Activated naive CD4-positive, alpha-beta T cell treated with anti-CD3 and anti-CD28 coated beads, Interleukin-2, amount 10 ng/mL, durations not matched to agents 7 days and 5 days (primary cell): ENCODE results near the gene USP28.
"Not testable (repeated sequence)": the region's sequence is repeated elsewhere in the genome, so short reads cannot be mapped to it uniquely, and the experiment has no call there.

Experiments used
- CTCF ChIA-PET: fragments of 350-600 bp; sonication (Branson Sonifier 250); formaldehyde crosslinking; loops from one replicate; lab custom pipeline; 2021; ENCODE audit warnings: antibody characterized with exemption; lab: Charles Lee
- DNase-seq: peaks from one replicate; pipeline ENCODE4 v3.0.0-alpha.2; 2020
- H3K27ac Mint-ChIP-seq: one replicate; pipeline ENCODE4 v1.8.0; 2021; ENCODE audit warnings: mild to moderate bottlenecking, moderate library complexity, mixed read lengths
- H3K27me3 Mint-ChIP-seq: one replicate; pipeline ENCODE4 v1.8.0; 2021; ENCODE audit warnings: mild to moderate bottlenecking, mixed read lengths
- H3K36me3 Mint-ChIP-seq: one replicate; pipeline ENCODE4 v1.8.0; 2021; ENCODE audit warnings: mixed read lengths
- H3K4me1 Mint-ChIP-seq: one replicate; pipeline ENCODE4 v1.8.0; 2021; ENCODE audit warnings: mixed read lengths
- H3K4me3 Mint-ChIP-seq: one replicate; pipeline ENCODE4 v1.8.0; 2021; ENCODE audit warnings: mild to moderate bottlenecking, moderate library complexity, mixed read lengths
- H3K9me3 Mint-ChIP-seq: one replicate; pipeline ENCODE4 v1.8.0; 2021; ENCODE audit warnings: mixed read lengths

USP28 gene

GRCh38 chr11:113764527-113765219 is 110.7 kb downstream of the USP28 start:
- CTCF ChIA-PET: no interaction called here

GRCh38 chr11:113763040-113763439 is 112.3 kb downstream of the USP28 start:
- H3K27me3 Mint-ChIP-seq, H3K9me3 Mint-ChIP-seq, DNase-seq, H3K4me3 Mint-ChIP-seq, H3K4me1 Mint-ChIP-seq, H3K27ac Mint-ChIP-seq, CTCF ChIA-PET: not testable (repeated sequence)
- H3K36me3 Mint-ChIP-seq: peaks cover 53% of the 10 kb centered on the region

More at GRCh38 chr11:113764527-113765219, 110.7 kb downstream of the USP28 start:
- DNase-seq: no peak
- Mint-ChIP-seq H3K27ac (no peak overlapping the region), H3K27me3 (no peaks in the 10 kb centered on the region), H3K4me3 (no peak overlapping the region), H3K9me3 (no peaks in the 10 kb centered on the region), H3K36me3 (peaks cover 46% of the 10 kb centered on the region), H3K4me1 (peaks cover 8% of the 10 kb centered on the region)

- no peaks in the 10 kb centered on the region for H3K27me3 Mint-ChIP-seq
- H3K27ac Mint-ChIP-seq: no peak overlapping the region
- CTCF ChIA-PET: no interaction called here
- no peaks in the 10 kb centered on the region for H3K9me3 Mint-ChIP-seq
- H3K36me3 Mint-ChIP-seq: peaks cover 49% of the 10 kb centered on the region
- H3K4me3 Mint-ChIP-seq: no peak overlapping the region
- H3K4me1 Mint-ChIP-seq: peaks cover 7% of the 10 kb centered on the region
- DNase-seq: no peak
Observed at GRCh38 chr11:113760241-113760640, 115.1 kb downstream of the USP28 start.

- CTCF ChIA-PET: no interaction called here
- Mint-ChIP-seq H3K36me3 (peaks cover 17% of the 10 kb centered on the region), H3K4me3 (no peak overlapping the region), H3K4me1 (no peaks in the 10 kb centered on the region), H3K27me3 (no peaks in the 10 kb centered on the region), H3K9me3 (no peaks in the 10 kb centered on the region), H3K27ac (peak overlapping the region; percentile 38)
- DNase-seq: no peak
Observed at GRCh38 chr11:113752932-113753331, 122.4 kb downstream of the USP28 start.
